ENCODE data around the gene HSPE1. TPM values are rescaled to one million over a fixed set of nuclear protein-coding genes. Genes with fewer than 3 reads are reported as not detected.

The HSPE1 gene
- total RNA-seq (ENCODE audit: low replicate concordance): 52.5 and 102 TPM in 2 replicates

DNA sequence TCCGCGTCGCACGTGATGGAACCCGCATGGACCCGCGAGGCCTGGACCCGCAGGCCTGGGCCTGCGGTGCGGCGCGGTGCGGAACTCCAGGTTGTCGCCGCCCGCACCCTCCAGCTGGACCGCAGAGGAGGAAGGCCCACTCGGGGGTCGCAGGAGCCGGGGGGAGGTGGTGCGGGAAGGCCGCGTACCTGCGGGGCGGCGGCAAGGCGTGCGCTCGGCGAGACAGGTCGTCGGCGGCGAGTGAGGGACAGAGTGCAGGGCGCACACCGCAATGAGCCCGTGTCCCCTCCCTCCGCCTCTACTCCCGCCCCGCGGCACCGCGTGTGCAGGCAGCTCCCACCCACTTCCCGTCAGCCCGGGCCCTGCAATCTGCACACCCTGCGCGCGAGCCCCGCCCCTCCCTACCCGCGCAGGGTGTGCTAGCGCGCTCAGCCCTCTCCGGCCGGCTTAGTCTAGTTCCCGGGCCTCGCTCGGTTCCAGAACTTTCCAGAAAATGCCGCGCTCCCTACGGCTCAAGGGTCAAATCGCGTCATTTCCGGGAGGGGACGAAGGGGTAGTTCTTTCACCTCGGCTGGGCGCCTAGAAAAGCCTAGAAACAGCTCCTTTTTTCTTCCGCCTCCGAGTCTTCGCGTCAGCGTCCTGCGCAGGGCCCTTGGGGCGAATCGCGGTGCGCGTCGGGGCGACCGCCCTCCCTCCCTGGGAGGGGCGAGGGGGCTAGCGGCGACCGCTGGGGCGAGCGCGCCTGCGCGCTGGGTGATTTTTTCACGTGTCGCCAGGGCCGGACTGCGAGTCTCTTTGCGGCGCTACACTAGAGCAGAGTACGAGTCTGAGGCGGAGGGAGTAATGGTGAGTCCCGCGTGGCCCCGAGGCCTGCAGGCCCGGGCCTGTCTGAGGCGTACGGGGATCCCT is at the start of gene HSPE1, which contains the start of gene HSPD1:
Gene HSPE1 (plus strand): TSS at position 786 of the 909 bp plus-strand sequence. CDS start 58 bp downstream, at position 844.
Gene HSPD1 (minus strand): TSS at position 247 of the 909 bp plus-strand sequence. CDS start 992 bp downstream, outside the sequence.

GRCh38 chr2:197453123-197453913 is 46.9 kb upstream of the HSPE1 start, which contains the start of gene COQ10B:
Gene COQ10B, plus strand, starts transcription at chr2:197453552. Its CDS starts 9 bp downstream, at chr2:197453561.

DNA sequence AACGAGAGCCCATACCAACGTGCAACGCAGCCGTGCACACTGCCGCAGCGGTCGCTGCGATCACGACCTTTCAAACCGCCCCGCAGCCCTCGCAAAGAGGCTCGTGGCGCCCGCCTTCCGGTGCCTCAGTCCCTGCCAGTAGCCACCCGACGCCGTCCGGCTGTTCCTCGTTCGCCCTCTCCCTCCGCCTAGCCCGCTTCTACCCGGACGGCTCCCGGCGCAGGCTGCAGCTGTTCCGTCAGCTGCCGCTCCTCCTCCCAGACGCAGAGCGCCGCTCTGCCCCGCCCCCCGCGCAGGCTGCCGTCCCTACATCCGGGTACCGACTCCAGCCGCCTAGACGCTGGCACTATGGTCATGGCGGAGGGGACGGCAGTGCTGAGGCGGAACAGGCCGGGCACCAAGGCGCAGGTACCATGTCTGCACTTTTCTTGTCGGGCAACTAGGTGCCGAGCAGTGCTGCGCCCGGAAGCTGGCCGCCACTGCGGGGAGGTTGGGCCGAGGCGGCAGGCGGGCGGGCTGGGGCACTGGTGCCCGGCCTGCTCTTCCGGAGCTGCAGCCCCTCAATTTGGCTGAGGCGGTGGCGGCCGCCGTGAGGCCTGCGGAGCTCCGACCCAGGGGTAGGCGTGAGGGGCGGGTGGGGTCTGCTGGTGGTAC is 15.7 kb downstream of the HSPE1 start, which contains the start of gene MOB4:
Gene MOB4 (plus strand): TSS at position 328 of the 654 bp plus-strand sequence. CDS start 21 bp downstream, at position 349.

Other genes with a start within 250 kb of the HSPE1 start
- gene ANKRD44, start 189.6 kb upstream of the HSPE1 start, total RNA-seq (ENCODE audit: low replicate concordance): 9.4 and 19.0 TPM in 2 replicates
- gene SF3B1, start 65.4 kb upstream of the HSPE1 start, total RNA-seq (ENCODE audit: low replicate concordance): 168 and 186 TPM in 2 replicates
- gene COQ10B, start 46.8 kb upstream of the HSPE1 start, total RNA-seq (ENCODE audit: low replicate concordance): 19.1 and 36.3 TPM in 2 replicates
- 119 and 169 TPM in 2 replicates for gene HSPD1, start 539 bp upstream of the HSPE1 start, total RNA-seq (ENCODE audit: low replicate concordance)
- gene MOB4, start 15.7 kb downstream of the HSPE1 start, total RNA-seq (ENCODE audit: low replicate concordance): 18.3 and 27.8 TPM in 2 replicates
- 5.0 and 9.0 TPM in 2 replicates for gene RFTN2, start 175.2 kb downstream of the HSPE1 start, total RNA-seq (ENCODE audit: low replicate concordance)
- 1.2 and 2.3 TPM in 2 replicates for gene MARS2, start 205.0 kb downstream of the HSPE1 start, total RNA-seq (ENCODE audit: low replicate concordance)

Measured in smooth muscle cell of the coronary artery (primary cell).